HG02610 (cell line): ENCODE data around the gene PTPRT.

Experiments
- ATAC-seq: cut with Tn5 transposase; IDR thresholded peaks from one replicate; pipeline ENCODE4 v1.9.1; 2021; ENCODE audit warnings: mild to moderate bottlenecking, moderate library complexity; ENCODE audit not compliant: unreplicated experiment

Gene PTPRT

DNA sequence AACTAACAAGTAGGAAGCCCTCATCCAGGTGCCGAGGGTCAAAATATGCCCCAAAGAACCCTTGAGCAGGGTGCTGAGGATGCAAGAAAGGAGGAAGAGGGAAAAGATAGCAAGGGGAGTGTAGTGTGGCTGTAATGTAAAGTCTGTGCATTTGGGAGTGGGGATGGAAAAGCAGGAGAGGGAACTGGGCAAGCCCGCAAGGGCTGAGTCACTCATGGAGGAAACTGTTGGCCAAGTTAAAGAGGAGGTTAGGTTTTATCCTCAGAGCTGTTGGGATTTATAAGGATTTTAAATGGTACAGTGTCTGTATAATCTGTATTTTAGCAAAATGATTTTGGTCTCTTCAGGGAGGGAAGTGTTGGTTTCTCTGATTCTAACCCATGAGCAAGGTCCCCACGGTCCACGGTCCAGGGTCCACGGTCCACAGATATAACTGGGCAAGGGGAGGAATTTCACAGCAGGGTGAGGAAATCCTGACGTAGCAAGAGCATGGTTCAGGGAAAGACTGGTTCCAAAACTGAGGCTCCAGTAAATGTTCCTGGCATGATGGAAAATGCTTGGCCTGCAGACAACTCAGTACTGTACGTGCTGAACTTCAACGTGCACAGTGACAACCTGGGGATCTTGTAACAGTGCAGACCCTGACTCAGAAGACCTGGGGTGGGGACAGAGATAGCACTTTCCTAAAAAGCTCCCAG, 759.8 kb downstream of the PTPRT start:
- no peak for ATAC-seq

DNA sequence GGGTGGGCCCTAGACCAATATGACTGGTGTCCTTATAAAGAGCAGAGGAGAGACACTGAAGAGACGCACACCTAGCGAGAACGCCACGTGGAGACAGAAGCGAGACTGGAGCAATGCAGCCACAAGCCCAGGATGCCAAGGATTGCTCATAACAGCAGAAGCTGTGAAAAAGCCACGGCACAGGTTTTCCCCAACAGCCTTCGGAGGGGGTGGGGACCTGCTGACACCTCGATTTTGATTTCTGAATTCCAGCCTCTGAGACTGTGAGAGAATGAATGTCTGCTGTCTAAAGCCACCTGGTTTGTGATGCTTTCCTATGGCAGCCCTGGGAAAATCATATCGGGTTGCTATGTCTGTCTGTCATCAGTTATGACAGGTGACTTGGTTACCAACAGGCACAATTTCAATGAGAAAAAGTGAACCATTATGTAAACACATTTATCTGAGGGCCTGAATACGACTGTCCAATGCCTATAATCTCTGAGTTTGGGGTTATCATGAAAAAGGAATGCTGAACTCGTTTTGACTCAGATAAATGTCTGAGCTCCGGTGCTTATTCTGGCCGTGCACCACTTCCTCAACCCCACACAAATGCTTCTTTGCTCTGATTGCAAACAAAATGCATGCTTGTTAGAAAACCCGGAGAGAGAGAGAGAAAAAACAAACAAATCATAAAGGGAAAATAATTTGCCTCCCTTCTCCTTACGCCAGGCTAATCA, 769.7 kb downstream of the PTPRT start:
- no peak for ATAC-seq

DNA sequence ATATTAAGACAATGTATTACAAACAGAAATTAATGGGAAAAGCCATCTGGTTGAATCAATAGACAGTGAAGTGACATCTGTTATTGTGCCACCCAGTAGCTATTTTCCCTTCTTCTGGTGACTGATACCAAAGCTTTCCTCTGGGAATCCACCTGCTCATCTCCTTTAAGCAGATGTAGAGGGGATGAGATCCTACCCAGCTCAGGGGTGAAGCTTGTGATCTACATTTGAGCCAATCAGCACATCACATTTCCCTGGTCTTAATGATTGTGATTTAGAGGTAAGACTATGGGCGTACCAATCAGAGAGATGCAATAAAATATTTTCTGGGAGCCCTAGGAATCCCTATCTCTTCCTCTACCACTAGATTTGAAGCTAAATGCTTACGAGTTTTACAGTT, 782.9 kb downstream of the PTPRT start:
- ATAC-seq = no peak

DNA sequence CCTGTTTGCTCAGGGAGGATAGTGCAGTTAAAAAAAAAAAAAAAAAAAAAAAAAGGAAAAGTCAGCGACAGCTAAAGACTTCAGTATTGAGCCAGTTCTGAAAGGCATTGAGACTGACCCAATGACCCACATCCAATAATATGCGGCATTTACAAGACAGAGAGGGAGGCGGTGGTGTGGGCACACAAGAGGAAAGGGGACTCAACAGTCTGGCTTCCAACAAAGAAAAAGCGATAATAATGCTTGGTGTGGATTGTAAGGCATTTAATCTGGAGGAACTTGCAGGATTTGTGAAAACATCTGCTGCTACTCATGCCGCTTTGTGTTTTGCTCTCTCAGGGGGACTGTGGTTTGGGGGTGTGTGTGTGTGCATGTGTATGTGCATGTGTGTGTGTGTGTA, 787.3 kb downstream of the PTPRT start:
- ATAC-seq = no peak

DNA sequence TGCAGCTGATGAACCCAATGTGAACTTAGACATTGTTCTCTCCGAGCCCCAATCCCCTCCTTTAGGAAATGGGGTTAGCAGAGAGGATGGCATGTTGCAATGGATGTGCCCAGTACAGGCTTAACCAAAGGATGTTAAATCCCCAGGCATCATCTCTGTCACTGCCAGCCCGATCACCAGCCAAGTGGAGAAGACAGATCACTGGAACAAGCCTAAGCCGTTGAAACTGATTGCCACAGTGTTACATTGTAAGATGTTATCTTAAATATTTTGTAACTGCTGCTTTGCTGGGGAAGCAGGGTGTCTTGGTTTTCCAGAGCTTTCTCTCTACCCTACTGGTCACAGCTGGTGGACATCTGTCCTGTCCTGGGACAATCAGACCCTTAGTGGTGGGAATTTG, 788.1 kb downstream of the PTPRT start:
- ATAC-seq = no peak

DNA sequence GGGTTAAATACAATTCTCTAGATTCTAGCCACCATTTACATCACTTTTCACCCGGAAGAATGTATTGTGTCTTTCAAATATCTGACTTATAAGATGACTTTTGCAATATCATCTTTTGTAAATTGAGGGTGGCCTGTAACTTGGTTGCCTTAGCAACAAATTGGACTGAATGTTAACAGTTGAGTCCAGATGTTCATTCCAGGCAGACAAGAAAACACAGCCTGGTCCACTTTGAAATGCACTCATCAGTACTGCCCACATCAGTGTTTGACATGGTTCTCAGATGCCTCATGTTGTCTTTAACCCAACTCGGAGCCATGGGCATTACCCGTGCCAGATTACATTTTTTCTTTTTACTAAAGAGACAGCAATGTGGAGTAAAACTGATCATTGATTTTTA, 789.9 kb downstream of the PTPRT start:
- no peak for ATAC-seq

DNA sequence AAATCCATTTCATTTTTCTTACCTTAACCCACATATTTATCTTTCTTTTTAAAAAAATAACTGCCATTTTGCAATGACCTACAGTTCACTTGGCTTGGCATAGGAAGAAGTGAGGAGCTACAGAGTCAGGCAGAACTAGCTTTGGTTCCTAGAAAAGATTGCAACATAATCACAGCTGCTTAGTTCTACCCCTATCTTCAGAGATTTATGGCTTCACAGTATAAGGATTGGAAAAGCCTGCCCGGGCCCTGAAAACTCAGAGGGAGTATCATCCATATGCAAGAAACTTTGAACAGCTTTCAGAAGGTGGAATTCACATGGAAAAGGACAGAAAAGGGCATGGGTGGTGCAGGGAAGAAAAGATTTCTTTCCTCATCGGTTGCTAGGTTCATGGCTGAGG, 797.3 kb downstream of the PTPRT start:
- ATAC-seq = no peak

DNA sequence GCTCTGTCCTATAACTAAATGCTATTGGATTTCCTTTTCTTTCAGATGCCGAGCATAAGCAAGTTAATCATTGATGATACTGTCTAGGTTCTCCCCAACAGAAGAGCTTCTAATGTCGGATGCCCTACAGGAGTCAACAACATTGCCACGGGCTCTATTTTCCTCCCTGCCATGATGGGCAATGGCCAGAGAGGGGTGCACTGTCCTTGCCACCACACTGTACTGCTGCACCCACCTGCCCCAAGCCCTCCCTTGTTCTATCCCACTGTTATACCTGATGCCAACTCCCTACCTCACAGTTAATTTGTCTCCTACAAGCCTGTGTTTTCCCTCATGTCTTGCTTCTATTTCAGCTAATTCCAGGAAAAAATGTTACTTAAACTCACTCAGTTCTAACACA, 797.9 kb downstream of the PTPRT start:
- ATAC-seq = no peak

DNA sequence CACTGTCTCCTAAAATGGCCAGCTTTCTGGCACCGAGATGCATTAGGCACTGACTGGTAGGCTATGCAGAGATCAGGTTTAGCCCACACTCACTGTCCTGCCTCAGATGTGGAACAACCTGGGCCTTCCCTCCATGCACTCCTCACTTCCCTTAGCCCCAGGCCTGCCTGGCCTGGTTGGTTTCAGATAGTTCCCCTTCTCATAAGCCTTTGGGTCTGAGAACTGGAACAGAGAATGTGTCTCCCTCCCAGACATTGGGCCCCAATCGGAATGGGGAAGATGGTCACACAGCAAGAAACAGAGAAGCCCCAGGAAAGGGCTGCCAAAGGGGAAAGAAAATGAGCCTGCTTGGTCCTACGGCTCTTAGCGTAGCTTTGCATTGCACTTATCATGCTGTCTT, 809.4 kb downstream of the PTPRT start:
- ATAC-seq = no peak

DNA sequence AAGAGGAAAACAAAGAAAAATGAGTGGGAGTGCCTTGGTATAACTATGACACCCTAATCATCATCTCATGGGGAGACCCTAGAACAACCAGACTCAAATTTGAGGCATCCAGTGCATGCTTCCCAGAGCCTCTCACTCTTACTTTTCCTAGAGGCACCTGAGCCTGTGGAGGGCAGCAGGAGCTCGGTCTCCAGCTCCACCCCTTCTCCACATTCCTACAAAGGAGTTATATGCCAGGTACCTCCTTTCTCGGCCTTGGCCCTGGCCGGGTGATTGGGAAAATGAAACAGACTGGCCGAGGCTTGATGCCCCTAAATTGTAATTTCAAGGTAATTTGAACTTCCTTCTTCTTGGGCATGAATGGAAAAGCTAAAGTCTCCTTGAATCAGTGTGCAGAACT, 810.3 kb downstream of the PTPRT start:
- no peak for ATAC-seq

DNA sequence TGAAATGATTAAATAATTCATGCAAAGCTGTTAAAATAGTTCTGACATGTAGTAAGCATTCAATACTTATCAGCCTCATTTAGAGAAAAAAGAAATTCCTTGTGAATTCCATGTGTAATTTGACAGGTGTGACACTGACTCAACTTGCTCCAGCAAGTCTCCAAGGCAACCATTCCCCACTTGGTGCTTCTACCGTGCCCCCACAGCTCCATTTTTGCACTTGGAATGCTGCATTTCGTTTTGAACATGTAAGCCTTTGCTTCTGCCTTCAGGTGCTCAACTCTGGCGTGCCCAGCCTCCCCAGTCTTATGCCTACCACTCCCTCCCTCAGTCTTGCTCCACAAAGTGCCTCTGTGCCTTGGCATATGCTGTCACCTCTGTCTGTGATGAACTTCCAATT, 810.9 kb downstream of the PTPRT start:
- no peak for ATAC-seq

DNA sequence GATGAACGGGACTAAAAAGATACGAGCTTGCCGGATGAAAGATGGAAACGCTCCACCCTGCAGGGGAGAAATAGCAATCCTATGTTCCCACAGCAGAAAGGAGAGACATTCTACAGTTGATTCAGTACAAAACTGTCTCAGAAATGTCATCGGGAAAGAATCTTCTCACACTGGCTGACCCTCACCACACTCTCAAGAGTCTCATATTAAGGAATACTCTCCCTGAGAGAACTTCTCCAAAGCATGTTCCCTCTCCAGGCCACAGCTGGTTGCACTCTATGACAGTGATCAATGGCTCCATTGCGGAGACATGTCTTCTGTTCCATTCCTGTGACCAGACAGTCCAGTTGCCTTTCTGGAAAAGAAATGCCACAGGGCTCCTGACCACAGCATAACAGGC, 813.6 kb downstream of the PTPRT start:
- ATAC-seq = no peak

DNA sequence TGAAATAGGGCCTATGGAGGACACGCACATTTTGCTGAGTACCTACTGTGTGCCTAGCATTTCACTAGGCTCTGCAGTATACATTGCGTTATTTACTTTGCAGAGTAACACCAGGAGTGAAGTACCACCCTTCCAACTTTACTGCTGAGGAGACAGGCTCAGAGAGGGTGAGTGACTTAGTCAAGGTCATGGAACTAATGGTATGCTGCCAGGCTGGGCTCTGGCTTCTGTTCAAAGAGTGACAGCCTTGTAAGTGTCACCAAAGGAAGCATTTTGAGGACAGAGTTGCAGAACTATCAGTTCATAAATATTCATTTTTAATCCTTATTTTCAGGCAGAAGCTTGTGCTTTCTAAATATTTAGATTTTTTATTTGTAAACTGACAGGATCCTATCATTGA, 816.7 kb downstream of the PTPRT start:
- ATAC-seq = no peak

DNA sequence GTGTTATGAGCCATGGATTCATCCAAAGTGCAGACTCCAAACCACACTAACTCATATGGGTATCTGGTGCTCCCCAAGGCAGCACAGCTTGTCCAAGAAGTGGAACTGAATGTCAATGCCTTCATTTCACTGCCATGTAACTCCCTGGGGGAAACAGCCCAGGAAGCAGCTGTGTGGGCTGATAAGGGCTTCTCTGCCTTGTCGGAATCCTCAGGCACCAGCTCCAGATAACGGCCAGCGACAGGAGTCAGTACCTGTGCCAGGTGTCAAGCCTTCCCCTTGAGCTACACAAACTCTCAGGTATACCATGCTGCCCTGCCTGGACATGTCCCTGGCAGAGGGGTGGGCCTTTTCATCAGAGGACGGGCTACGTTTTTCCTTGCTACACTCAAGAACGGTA, 819.6 kb downstream of the PTPRT start:
- ATAC-seq = no peak

DNA sequence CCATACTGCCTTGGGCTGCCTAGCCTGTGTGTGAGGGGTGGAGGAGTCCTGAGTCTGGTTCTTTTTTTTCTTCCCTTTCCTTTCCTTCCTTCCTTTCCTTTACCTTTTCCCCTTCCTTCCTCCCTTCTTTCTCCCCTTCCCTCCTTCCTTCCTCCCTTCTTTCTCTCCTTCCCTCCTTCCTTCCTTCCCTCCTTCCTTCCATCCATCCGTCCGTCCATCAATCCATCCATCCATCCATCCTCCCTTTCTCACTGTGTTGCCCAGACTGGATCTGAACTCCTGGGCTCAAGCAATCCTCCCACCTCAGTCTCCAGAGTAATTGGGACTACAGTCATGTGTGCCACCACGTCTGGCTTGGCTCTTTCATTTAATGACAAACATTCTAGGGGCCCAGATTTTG, 820.8 kb downstream of the PTPRT start:
- no peak for ATAC-seq

DNA sequence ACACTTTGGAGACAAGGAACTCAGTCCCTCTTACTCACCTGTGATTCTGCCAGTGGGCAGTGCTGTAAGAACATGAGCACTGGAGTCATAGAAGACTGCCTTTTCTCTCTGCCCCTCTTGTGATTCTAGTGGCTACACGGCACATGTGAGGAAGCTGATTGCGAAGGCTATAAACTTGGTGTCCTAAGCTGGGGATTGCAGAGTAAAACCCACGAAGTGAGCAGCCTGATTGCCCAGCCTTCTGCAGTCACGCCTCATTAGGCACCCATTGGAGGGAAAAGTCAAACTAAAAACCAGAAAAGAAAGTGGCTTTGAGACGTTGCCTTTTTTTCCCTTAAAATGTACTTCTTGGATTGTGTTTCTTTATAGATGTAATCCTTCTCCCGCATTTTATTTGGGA, 823.1 kb downstream of the PTPRT start:
- ATAC-seq = no peak

DNA sequence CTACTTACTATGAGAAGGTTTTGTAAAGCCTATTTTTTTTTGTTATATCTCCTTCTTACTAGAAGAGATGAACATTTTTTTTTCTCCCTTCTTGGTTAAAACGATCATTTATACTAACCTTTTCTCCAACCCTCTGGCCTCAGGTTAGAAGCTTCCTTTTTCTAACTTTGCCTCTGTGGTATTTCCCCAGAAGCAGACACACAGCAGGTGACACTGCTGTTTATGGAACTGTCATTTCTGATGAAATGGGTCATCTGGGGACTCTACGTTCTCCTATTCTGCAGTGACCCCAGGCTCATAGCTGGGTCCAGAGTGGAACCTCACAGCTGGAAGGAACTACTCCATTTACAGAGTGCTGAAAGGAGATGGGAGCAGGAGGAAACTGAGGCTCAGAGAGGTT, 825.3 kb downstream of the PTPRT start:
- no peak for ATAC-seq

DNA sequence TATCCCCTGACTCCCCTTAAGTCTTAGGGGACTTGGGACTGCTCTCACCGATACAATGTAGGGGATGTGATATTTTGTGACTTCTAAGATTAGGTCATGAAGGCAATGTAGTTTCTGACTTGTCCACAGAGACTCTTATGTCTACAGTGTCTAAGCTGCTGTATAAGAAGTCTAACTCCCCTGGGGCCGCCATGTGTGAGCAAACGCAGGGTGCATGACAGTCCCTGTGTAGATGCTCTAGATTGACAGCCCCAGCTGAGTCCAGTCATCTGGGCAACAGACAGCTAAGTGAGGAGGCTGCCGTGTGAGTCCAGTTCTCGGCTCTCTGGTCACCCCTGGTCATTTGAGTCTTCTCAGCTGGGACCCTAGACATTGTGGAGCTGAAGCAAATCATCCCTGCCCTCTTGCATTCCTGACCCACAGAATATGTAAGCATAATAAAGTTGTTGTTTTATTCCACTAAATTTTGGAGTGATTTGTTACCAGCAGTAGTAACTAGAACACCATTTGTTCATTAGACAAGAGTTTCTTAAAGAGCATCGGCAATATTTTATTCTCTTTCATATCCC, 828.2 kb downstream of the PTPRT start:
- no peak for ATAC-seq

DNA sequence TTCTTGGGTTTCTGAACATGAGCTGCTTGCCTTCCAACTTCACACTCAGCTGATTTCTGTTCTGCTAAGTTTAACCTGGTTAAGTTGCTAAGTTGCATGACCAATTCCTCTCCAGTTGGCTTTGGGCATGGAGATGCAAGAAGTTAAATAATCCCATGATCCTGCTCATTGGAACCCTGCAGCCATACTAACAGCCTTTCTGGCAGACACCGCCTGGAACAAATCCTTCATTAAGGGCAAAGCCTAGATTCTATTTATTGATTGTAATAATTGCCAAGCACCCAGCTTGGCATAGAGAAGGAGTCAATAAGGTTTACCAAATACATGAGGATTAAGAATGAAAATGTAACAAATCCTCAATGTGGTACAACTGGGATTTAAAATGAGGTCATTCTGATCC, 829.1 kb downstream of the PTPRT start:
- ATAC-seq = no peak

DNA sequence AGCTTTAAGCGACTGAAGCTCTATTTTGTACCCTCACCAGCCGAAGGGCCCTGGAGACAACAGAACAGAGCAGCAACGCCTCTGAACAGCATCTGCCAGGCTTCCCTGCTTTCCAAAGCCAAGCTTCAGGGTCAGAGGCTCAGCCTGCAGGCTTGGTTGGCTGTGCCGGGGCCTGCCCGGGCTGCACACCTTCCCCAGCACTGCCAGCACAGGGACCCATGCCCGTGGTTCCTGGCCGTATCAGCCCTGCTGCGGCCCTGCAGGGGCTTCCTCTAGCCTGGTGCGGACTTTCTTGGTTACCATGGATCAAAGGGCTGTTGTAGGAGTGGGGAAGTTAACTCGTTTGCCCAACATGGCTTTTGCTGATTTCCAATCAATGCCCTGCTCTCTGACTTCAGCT, 830.1 kb downstream of the PTPRT start:
- ATAC-seq = no peak

DNA sequence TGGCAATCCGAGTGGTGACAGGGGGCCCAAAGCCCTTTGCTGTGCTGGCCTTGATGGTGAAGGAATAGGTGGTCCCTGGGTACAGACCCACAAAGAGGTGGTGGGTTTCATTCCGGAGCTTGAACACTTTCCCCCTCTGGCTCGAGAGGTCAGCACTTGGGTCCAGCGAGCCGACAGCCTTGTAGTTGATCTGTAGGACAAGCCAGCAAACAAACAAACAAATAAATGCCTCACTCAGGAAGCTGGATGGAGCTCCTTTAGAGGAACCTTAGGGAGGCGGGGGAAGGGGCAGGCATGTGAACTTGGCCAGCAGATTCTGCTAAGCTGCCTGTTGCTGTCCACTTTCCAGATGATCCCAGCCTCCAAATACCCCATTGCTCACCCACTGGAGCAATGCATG, 837.6 kb downstream of the PTPRT start:
- ATAC-seq = no peak

DNA sequence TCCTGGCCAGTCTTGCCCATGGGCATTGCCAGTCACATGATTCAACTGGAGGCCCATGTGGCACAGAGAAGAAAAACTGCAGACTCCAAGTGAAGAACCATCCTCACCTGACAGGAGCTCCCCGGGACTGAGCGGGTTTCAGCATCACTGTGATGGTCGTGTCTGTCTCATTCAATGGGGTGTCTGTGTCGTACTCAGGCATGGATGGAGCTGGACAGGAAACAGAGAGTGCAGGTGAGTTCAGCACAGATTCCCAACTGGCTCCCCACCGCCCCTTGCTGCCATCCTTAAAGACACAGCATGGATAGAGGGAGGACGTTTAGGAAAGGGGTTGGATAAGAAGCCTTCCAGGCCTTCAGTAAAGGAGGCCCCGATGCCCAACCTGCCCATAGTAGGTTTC, 839.2 kb downstream of the PTPRT start:
- no peak for ATAC-seq
